PFSK-1 (cell line): ENCODE measurements around the gene IGSF21.

Experiments
- FOXP2 ChIP-seq: optimal IDR thresholded peaks from 2 replicates; pipeline ENCODE3; 2011; ENCODE audit warnings: borderline replicate concordance, control low read depth, inconsistent platforms; ENCODE audit not compliant: insufficient read depth; ENCODE audit errors: extremely low read length, extremely low read depth
- POLR2AphosphoS5 ChIP-seq: IDR thresholded peaks from 2 replicates; pipeline ENCODE4 v1.6.1; 2012; ENCODE audit warnings: low read depth, mild to moderate bottlenecking, control low read depth, low read length, moderate library complexity
- SIN3A ChIP-seq: IDR thresholded peaks from 2 replicates; pipeline ENCODE4 v1.6.1; 2012; ENCODE audit warnings: mild to moderate bottlenecking, low read length, moderate library complexity, borderline replicate concordance; ENCODE audit not compliant: insufficient read depth
- TAF1 ChIP-seq: IDR thresholded peaks from 2 replicates; pipeline ENCODE4 v1.6.1; 2012; ENCODE audit warnings: low read length, control low read depth, borderline replicate concordance; ENCODE audit not compliant: insufficient read depth
- TF ChIP-seq, protein P1 (sequence below), 2 experiments: IDR thresholded peaks; 2 replicates each; pipeline versions ENCODE4 v1.6.1 to v1.8.0; 2011 to 2012; ENCODE audit warnings: low read depth in 2 of 2, low read length in 2 of 2, control low read depth in 1 of 2, inconsistent platforms in 1 of 2, mild to moderate bottlenecking in 1 of 2, moderate library complexity in 1 of 2; ENCODE audit not compliant: insufficient read depth in 1 of 2

DNA sequence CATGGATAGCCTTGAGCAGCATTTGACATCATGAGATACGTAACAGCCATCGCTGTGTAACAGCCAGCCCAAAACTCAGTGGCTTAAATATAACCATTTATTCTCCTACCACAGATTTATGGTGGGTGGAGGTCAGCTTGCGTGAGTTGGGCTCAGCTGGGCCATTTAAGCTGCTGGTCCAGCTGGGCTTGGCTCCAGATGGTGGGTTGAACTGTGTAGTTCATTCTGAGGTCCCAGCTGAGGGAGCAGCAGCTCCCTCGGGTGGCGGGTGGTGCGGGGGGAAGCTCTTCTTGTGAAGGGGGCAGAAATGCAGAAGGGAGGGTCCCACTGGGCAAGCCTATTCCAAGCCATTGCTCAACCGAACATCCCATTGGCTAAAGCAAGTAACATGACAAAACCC is 75.9 kb downstream of the IGSF21 start:
- no peak for TF ChIP-seq POLR2AphosphoS5
- TF ChIP-seq, protein P1, sequence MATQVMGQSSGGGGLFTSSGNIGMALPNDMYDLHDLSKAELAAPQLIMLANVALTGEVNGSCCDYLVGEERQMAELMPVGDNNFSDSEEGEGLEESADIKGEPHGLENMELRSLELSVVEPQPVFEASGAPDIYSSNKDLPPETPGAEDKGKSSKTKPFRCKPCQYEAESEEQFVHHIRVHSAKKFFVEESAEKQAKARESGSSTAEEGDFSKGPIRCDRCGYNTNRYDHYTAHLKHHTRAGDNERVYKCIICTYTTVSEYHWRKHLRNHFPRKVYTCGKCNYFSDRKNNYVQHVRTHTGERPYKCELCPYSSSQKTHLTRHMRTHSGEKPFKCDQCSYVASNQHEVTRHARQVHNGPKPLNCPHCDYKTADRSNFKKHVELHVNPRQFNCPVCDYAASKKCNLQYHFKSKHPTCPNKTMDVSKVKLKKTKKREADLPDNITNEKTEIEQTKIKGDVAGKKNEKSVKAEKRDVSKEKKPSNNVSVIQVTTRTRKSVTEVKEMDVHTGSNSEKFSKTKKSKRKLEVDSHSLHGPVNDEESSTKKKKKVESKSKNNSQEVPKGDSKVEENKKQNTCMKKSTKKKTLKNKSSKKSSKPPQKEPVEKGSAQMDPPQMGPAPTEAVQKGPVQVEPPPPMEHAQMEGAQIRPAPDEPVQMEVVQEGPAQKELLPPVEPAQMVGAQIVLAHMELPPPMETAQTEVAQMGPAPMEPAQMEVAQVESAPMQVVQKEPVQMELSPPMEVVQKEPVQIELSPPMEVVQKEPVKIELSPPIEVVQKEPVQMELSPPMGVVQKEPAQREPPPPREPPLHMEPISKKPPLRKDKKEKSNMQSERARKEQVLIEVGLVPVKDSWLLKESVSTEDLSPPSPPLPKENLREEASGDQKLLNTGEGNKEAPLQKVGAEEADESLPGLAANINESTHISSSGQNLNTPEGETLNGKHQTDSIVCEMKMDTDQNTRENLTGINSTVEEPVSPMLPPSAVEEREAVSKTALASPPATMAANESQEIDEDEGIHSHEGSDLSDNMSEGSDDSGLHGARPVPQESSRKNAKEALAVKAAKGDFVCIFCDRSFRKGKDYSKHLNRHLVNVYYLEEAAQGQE (IDR thresholded peaks at IDR 0.05; ENCODE audit: insufficient read depth in 1 of 2, low read depth in 2 of 2, low read length in 2 of 2): no peak
- no peak for TF ChIP-seq FOXP2
- no peak for TF ChIP-seq TAF1
- no peak for TF ChIP-seq SIN3A
